Left colon (tissue), 2 donors: Measurements from ENCODE around the gene KPNA4. TPM values are rescaled to one million over a fixed set of nuclear protein-coding genes. Genes with fewer than 3 reads are reported as not detected.

ENCODE experiments used
- total RNA-seq, 2 donors: library from RNA; stranded (reverse); fragmentation: NEBNext Ultra II Directional; extraction: Animal tissue kit (Norgen Biotek cat#: 25700); gene quantifications; one replicate each; pipeline ENCODE4 v1.2.1, GENCODE V29; 2021
- donor health status: DM: no; HTN: no; CAD: no.
- donor health status: DM: yes; HTN: yes; CAD: no.

The KPNA4 gene
- total RNA-seq, 2 donors from 2014 or later = 49.3 to 60.1 TPM

Other genes with a start within 250 kb of the KPNA4 start
- 10 to 100 TPM; 11.1 to 15.0 TPM for gene IFT80, start 166.3 kb downstream of the KPNA4 start, total RNA-seq
- 10 to 100 TPM; 30.9 to 35.5 TPM for gene SMC4, start 165.9 kb downstream of the KPNA4 start, total RNA-seq
- gene TRIM59, start 115.8 kb downstream of the KPNA4 start, total RNA-seq = 1 to 10 TPM; 5.4 to 5.7 TPM
- gene ARL14, start 111.6 kb upstream of the KPNA4 start, total RNA-seq = 10 to 100 TPM; 14.9 to 51.8 TPM
- gene PPM1L, start 190.7 kb upstream of the KPNA4 start, total RNA-seq = 10 to 100 TPM; 16.9 to 20.4 TPM